Measurements from ENCODE around the gene THOC6. TPM values are rescaled to one million over a fixed set of nuclear protein-coding genes. Genes with fewer than 3 reads are reported as not detected.

The THOC6 gene
- total RNA-seq, 4 donors from 2014 or later: 16.5 to 19.1 (median 17.6) TPM

- DNase-seq: no peak
- Histone ChIP-seq H3K4me1 (peaks cover 0 to 4% of the 10 kb centered on the region in 2 donors), H3K4me3 (replicated peaks in 1 of 3) (no peak overlapping the region), H3K27me3 (no peaks in the 10 kb centered on the region), H3K27ac (no peak overlapping the region), H3K9me3 (no peaks in the 10 kb centered on the region), H3K36me3 (no peaks in the 10 kb centered on the region)
- WGBS, 2 donors: 76 to 94% methylated on average over 5 to 9 of the region's 12 CpGs
- intact Hi-C loops (cut with DNase I): no loop called here
- TF ChIP-seq POLR2A (IDR thresholded peaks at IDR 0.05): no peak
- TF ChIP-seq, protein P1, sequence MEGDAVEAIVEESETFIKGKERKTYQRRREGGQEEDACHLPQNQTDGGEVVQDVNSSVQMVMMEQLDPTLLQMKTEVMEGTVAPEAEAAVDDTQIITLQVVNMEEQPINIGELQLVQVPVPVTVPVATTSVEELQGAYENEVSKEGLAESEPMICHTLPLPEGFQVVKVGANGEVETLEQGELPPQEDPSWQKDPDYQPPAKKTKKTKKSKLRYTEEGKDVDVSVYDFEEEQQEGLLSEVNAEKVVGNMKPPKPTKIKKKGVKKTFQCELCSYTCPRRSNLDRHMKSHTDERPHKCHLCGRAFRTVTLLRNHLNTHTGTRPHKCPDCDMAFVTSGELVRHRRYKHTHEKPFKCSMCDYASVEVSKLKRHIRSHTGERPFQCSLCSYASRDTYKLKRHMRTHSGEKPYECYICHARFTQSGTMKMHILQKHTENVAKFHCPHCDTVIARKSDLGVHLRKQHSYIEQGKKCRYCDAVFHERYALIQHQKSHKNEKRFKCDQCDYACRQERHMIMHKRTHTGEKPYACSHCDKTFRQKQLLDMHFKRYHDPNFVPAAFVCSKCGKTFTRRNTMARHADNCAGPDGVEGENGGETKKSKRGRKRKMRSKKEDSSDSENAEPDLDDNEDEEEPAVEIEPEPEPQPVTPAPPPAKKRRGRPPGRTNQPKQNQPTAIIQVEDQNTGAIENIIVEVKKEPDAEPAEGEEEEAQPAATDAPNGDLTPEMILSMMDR (IDR thresholded peaks at IDR 0.05): no peak
These were observed 22.5 kb upstream of the THOC6 start for GRCh38 chr16:3001316-3001715.

DNA sequence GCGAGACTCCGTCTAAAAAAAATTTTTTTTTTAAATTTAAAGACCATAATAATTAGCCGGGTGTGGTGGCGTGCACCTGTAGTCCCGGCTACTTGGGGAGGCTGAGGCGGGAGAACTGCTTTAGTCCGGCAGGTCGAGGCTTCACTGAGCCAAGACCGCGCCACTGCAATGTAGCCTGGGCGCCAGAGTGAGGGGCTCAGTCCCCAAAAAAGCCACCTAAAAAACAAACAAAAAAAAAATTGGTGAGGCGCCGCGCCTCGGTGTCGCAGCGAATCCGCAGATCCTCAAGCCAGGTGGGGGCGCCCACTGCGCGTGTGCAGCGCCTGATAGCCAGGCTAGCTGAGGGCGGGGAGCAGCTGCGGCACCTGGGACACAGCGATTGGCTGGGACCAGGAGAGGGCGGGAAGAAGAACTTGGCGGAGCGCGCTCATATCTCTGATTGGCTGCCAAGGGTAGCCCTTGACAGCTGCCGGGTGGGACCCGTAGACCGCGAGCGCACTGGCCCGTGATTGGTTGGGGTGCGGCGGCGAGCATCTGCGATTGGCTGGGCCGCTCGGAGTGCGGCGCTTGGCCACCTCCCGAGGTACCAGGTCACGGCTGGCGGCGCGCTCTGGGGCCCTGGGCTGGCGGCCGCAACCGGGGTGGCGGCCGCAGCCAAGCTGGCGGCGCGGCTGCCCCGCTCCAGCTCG lies 20.1 kb upstream of the THOC6 start:
- H3K27me3 ChIP-seq: no peaks in the 10 kb centered on the region
- no peak overlapping the region for H3K27ac ChIP-seq
- H3K4me3 ChIP-seq (replicated peaks in 1 of 3): no peak overlapping the region
- WGBS, 2 donors: 13 to 21% methylated on average over 21 to 40 of the region's 58 CpGs
- DNase-seq: peak; percentile 98
- no peaks in the 10 kb centered on the region for H3K9me3 ChIP-seq
- peaks cover 0 to 4% of the 10 kb centered on the region in 2 donors for H3K4me1 ChIP-seq
- no peaks in the 10 kb centered on the region for H3K36me3 ChIP-seq
- TF ChIP-seq, protein P1 (IDR thresholded peaks at IDR 0.05): peak in 5 of 6 experiments; percentile 23 to 60 (median 53)
- peak in 1 of 2 donors; percentile 66 for TF ChIP-seq POLR2A (IDR thresholded peaks at IDR 0.05)
- intact Hi-C loops (cut with DNase I): no loop called here

GRCh38 chr16:3004319-3004718 lies 19.5 kb upstream of the THOC6 start:
- no peak overlapping the region for H3K27ac ChIP-seq
- DNase-seq: peak in 1 of 2 donors; percentile 39
- intact Hi-C loops (cut with DNase I): no loop called here
- H3K4me3 ChIP-seq (replicated peaks in 1 of 3): no peak overlapping the region
- TF ChIP-seq, protein P1 (IDR thresholded peaks at IDR 0.05): no peak
- H3K36me3 ChIP-seq: no peaks in the 10 kb centered on the region
- no peaks in the 10 kb centered on the region for H3K27me3 ChIP-seq
- no peaks in the 10 kb centered on the region for H3K9me3 ChIP-seq
- WGBS, 2 donors: 0% methylated on average over 8 of the region's 67 CpGs; no CpG with 5 or more reads in 1 of the 2 donors
- H3K4me1 ChIP-seq: peaks cover under 1 to 4% of the 10 kb centered on the region in 2 donors

DNA sequence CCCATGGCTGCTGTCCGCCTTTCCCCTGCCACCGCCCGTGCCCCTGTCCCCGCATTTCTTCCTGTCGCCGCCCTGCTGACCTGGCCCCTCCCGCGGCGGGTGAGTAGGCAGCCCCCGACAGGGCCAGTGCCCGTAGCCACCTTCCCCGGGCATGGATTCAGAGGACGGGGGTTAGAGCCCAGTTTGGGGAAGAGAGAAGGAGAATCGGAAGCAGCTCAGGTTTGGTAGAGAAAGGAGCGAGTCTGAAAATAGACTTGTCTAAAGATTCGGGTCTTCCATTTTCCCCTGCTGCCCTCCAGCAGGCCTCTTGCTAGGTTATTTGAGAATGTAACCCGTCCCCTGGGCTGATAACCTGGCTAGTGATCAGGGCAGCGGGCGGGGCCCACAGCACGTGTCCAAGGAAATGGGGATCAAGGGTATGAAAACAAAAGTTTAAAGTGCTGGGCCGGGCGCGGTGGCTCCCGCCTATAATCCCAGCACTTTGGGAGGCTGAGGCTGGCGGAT lies 19.0 kb upstream of the THOC6 start:
- H3K27me3 ChIP-seq: no peaks in the 10 kb centered on the region
- H3K27ac ChIP-seq: no peak overlapping the region
- TF ChIP-seq, protein P1 (IDR thresholded peaks at IDR 0.05): no peak
- TF ChIP-seq POLR2A (IDR thresholded peaks at IDR 0.05): peak in 1 of 2 donors; percentile 6
- DNase-seq: peak; percentile 36 to 52
- H3K9me3 ChIP-seq: no peaks in the 10 kb centered on the region
- no peaks in the 10 kb centered on the region for H3K36me3 ChIP-seq
- intact Hi-C loops (cut with DNase I): no loop called here
- peak overlapping the region in 1 of 3 donors; percentile 21 for H3K4me3 ChIP-seq (replicated peaks in 1 of 3)
- H3K4me1 ChIP-seq: peaks cover 4 to 6% of the 10 kb centered on the region in 2 donors
- WGBS, 2 donors: 5 to 14% methylated on average over 12 to 13 of the region's 25 CpGs

Data from thyroid gland (tissue), 4 donors.